Fibroblast of the aortic adventitia (primary cell): ENCODE results near the gene KAT2A. TPM values are rescaled to one million over a fixed set of nuclear protein-coding genes. Genes with fewer than 3 reads are reported as not detected.

Experiments
- DNase-seq: peaks from one replicate; pipeline ENCODE4 v3.0.0-alpha.2; 2010; ENCODE audit warnings: low read depth
- H3K4me3 ChIP-seq: 2 replicates; pipeline ENCODE4 v1.5.1; 2011; ENCODE audit warnings: low read depth, mild to moderate bottlenecking, control low read depth, low read length, moderate library complexity
- total RNA-seq: library from RNA; depleted of rRNA; stranded (reverse); fragments of >200 nt; gene quantifications from 2 replicates; pipeline ENCODE4 v1.2.3, GENCODE V29; 2012; ENCODE audit warnings: low replicate concordance
- TF ChIP-seq, protein P1 (sequence below): IDR thresholded peaks from 2 replicates; pipeline ENCODE4 v1.5.1; 2011; ENCODE audit warnings: mild to moderate bottlenecking, low read length, control low read depth, inconsistent platforms; ENCODE audit not compliant: insufficient read depth

KAT2A gene
- total RNA-seq, 1 donor = 13.7 TPM

DNA sequence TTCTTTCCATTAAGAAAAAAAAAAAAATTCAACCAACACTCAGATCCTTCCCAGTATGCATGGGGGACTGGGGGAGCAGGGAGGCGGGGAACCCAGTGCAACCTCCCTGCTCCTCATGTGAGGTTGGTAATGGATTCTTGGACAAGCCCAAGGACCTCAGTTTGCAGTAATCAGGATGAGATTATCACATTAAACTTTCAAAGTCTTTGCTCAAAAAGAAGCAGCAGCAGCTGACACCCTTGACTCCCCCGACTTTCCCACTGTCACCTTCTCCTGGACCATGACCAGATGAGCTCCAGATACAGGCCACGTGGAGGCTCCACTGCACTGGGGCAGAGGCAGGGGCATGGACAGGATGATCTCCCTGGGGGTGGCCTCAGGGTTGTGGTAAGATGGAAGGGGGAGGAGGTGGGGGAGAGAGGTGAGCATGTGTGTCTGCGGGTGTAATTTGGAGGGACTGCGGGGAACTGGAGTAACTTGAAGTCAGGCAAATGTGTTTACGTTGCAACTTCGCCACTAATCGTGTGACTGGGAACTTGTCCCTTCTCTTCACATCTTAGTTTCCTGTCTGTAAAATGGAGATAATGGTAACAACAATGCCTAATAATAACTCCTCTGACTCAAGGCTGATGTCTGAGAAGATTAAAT lies 42.6 kb downstream of the KAT2A start:
- no peak overlapping the region for H3K4me3 ChIP-seq
- TF ChIP-seq, protein P1, sequence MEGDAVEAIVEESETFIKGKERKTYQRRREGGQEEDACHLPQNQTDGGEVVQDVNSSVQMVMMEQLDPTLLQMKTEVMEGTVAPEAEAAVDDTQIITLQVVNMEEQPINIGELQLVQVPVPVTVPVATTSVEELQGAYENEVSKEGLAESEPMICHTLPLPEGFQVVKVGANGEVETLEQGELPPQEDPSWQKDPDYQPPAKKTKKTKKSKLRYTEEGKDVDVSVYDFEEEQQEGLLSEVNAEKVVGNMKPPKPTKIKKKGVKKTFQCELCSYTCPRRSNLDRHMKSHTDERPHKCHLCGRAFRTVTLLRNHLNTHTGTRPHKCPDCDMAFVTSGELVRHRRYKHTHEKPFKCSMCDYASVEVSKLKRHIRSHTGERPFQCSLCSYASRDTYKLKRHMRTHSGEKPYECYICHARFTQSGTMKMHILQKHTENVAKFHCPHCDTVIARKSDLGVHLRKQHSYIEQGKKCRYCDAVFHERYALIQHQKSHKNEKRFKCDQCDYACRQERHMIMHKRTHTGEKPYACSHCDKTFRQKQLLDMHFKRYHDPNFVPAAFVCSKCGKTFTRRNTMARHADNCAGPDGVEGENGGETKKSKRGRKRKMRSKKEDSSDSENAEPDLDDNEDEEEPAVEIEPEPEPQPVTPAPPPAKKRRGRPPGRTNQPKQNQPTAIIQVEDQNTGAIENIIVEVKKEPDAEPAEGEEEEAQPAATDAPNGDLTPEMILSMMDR = no peak
- no peak for DNase-seq

DNA sequence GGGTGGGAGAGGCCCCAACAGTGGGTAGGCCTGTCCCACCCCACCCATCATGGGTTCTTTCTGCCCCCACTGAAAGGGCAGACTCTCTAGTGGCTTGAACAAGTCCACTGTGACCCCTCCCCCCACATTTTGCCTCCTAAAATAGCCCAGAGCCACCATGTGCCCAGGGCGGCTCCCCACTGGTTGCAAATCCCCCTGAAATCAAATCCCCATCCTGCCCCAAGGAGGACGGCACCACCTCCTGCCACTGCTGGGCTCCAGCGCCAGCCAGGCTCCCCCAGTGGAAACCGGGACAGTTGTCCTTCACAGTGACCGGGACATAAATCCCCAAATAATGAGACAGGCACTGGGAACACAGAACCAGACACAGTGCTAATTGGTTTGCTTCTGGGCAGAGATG lies 43.4 kb downstream of the KAT2A start:
- DNase-seq = no peak
- TF ChIP-seq, protein P1 = no peak

DNA sequence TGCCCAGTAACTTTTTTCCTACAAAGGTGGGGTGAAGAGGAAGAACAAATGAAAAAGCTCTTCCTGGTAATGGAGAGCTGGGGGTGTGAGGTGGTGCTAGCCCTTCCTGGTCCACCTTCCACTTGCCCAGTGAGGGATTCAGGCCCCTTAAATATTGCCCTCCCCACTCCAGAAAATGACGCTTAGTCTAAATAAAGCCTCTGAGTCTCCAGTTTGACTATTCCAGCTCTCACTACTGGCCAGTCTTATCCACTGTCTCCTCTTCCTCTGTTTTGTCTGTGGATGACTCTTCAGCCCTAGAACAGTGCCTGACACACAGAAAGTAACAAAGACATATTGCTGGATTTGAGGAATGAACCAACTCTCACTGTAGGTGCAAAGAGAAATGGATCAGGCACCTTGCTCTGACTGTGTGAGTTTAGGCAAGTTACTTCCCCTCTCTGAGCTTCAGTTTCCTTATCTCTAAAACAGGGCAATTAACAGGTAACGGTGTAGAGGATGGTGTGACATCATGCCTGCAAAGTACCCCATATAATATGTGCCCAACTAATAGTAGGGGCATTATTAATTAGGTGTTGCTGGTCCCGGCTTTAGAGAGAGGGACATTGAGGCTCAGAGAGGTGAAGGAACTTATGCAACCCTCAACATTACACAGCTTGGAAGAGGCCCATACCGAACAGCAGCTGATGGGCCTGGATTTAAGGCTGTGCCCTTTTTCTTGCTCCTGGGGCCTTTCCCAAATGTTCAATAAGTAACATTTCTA lies 44.2 kb downstream of the KAT2A start:
- no peak overlapping the region for H3K4me3 ChIP-seq
- TF ChIP-seq, protein P1 = no peak
- no peak for DNase-seq

More for the DNA sequence above, 43.4 kb downstream of the KAT2A start:
- no peak overlapping the region for H3K4me3 ChIP-seq

GRCh38 chr17:42075789-42076188 lies 45.4 kb downstream of the KAT2A start:
- DNase-seq = no peak
- TF ChIP-seq, protein P1 = no peak
- H3K4me3 ChIP-seq = no peak overlapping the region

- H3K4me3 ChIP-seq = no peak overlapping the region
- DNase-seq = no peak
- TF ChIP-seq, protein P1 = no peak
Observed at GRCh38 chr17:42072323-42073187, 48.6 kb downstream of the KAT2A start.

- TF ChIP-seq, protein P1 = no peak
- no peak for DNase-seq
- H3K4me3 ChIP-seq = no peak overlapping the region
Observed at GRCh38 chr17:42071810-42072209, 49.4 kb downstream of the KAT2A start.
